Measurements from ENCODE around the gene GOLGA3. TPM values are rescaled to one million over a fixed set of nuclear protein-coding genes. Genes with fewer than 3 reads are reported as not detected.

GOLGA3 gene
- total and polyA plus RNA-seq, 2 experiments from 2014 or later = 12.2 to 50.8 TPM

GRCh38 chr12:132774159-132774558, 54.5 kb downstream of the GOLGA3 start:
- H3K36me3 ChIP-seq = peaks cover 55% of the 10 kb centered on the region
- H3K9me3 ChIP-seq (ENCODE audit: low read depth) = no peaks in the 10 kb centered on the region
- H3K27me3 ChIP-seq = no peaks in the 10 kb centered on the region
- no peak overlapping the region for H3K27ac ChIP-seq
- DNase-seq (ENCODE audit: low read depth in 1 of 2, low spot score in 1 of 2) = no peak
- no peak for TF ChIP-seq CTCF (IDR thresholded peaks at IDR 0.05; ENCODE audit: low read depth, low read length)
- no peaks in the 10 kb centered on the region for H3K4me1 ChIP-seq (ENCODE audit: low read depth)
- H3K4me3 ChIP-seq = no peak overlapping the region

GRCh38 chr12:132773077-132773955, 55.4 kb downstream of the GOLGA3 start:
- Histone ChIP-seq H3K4me1 (ENCODE audit: low read depth) (no peaks in the 10 kb centered on the region), H3K27me3 (no peaks in the 10 kb centered on the region), H3K9me3 (ENCODE audit: low read depth) (no peaks in the 10 kb centered on the region), H3K36me3 (peaks cover 55% of the 10 kb centered on the region), H3K27ac (no peak overlapping the region), H3K4me3 (no peak overlapping the region)
- TF ChIP-seq CTCF (IDR thresholded peaks at IDR 0.05; ENCODE audit: low read depth, low read length) = no peak
- DNase-seq (ENCODE audit: low read depth in 1 of 2, low spot score in 1 of 2) = no peak

GRCh38 chr12:132772606-132773005, 56.1 kb downstream of the GOLGA3 start:
- Histone ChIP-seq H3K4me1 (ENCODE audit: low read depth) (peaks cover 3% of the 10 kb centered on the region), H3K4me3 (no peak overlapping the region), H3K9me3 (ENCODE audit: low read depth) (no peaks in the 10 kb centered on the region), H3K36me3 (peaks cover 50% of the 10 kb centered on the region), H3K27ac (no peak overlapping the region), H3K27me3 (no peaks in the 10 kb centered on the region)
- no peak for TF ChIP-seq CTCF (IDR thresholded peaks at IDR 0.05; ENCODE audit: low read depth, low read length)
- no peak for DNase-seq (ENCODE audit: low read depth in 1 of 2, low spot score in 1 of 2)

- Histone ChIP-seq H3K4me3 (no peak overlapping the region), H3K4me1 (ENCODE audit: low read depth) (peaks cover 5% of the 10 kb centered on the region), H3K27ac (no peak overlapping the region), H3K27me3 (no peaks in the 10 kb centered on the region), H3K9me3 (ENCODE audit: low read depth) (no peaks in the 10 kb centered on the region), H3K36me3 (peaks cover 40% of the 10 kb centered on the region)
- no peak for DNase-seq (ENCODE audit: low read depth in 1 of 2, low spot score in 1 of 2)
- no peak for TF ChIP-seq CTCF (IDR thresholded peaks at IDR 0.05; ENCODE audit: low read depth, low read length)
Observed at GRCh38 chr12:132771126-132771838, 57.4 kb downstream of the GOLGA3 start.

- H3K27ac ChIP-seq = peak overlapping the region; percentile 84
Observed at GRCh38 chr12:132766380-132767085, 62.1 kb downstream of the GOLGA3 start.

More at GRCh38 chr12:132766380-132767085, 62.1 kb downstream of the GOLGA3 start:
- no peaks in the 10 kb centered on the region for H3K9me3 ChIP-seq (ENCODE audit: low read depth)
- no peaks in the 10 kb centered on the region for H3K27me3 ChIP-seq
- peaks cover 9% of the 10 kb centered on the region for H3K36me3 ChIP-seq
- H3K4me3 ChIP-seq = no peak overlapping the region
- peak; percentile 38 to 68 for DNase-seq (ENCODE audit: low read depth in 1 of 2, low spot score in 1 of 2)
- peaks cover 8% of the 10 kb centered on the region for H3K4me1 ChIP-seq (ENCODE audit: low read depth)
- no peak for TF ChIP-seq CTCF (IDR thresholded peaks at IDR 0.05; ENCODE audit: low read depth, low read length)
